Tibial nerve (tissue), 4 donors: ENCODE data around the gene NAPA. TPM values are rescaled to one million over a fixed set of nuclear protein-coding genes. Genes with fewer than 3 reads are reported as not detected.

Source experiments
- DNase-seq, 2 donors: peaks; one replicate each; pipeline ENCODE4 v3.0.0-alpha.2; 2019; ENCODE audit warnings: low spot score in 2 of 2
- H3K27ac ChIP-seq, 4 donors: fragments of 200-600 bp; sonication (generic) in 3 of 4; one replicate each; pipeline ENCODE4 v1.5.1; 2017 to 2019; ENCODE audit warnings: mild to moderate bottlenecking in 1 of 4
- H3K27me3 ChIP-seq, 2 donors: fragments of 200-600 bp; sonication (generic) in 1 of 2; one replicate each; pipeline versions ENCODE4 v1.5.1 to v1.6.0; 2017 to 2019
- H3K36me3 ChIP-seq, 3 donors: fragments of 200-600 bp; sonication (generic); one replicate each; pipeline ENCODE4 v1.5.1; 2018 to 2019
- H3K4me1 ChIP-seq, 4 donors: fragments of 200-600 bp; sonication (generic) in 3 of 4; one replicate each; pipeline ENCODE4 v1.5.1; 2017 to 2019
- H3K4me3 ChIP-seq, 4 donors: fragments of 200-600 bp; sonication (generic) in 3 of 4; one replicate each; pipeline ENCODE4 v1.5.1; 2017 to 2019; ENCODE audit warnings: mild to moderate bottlenecking in 1 of 4, moderate library complexity in 1 of 4
- H3K9me3 ChIP-seq, 4 donors: fragments of 200-600 bp; sonication (generic) in 3 of 4; one replicate each; pipeline ENCODE4 v1.5.1; 2017 to 2019
- EP300 ChIP-seq, 2 donors: sonication (generic); formaldehyde crosslinking; IDR thresholded peaks; one replicate each; pipeline ENCODE4 v1.6.1; 2017; ENCODE audit warnings: antibody characterized with exemption in 2 of 2, mild to moderate bottlenecking in 1 of 2
- POLR2A ChIP-seq, 2 donors: fragments of 450-650 bp; IDR thresholded peaks; one replicate each; pipeline ENCODE4 v1.6.1; 2017; ENCODE audit warnings: antibody characterized with exemption in 2 of 2, mild to moderate bottlenecking in 2 of 2, moderate library complexity in 2 of 2
- WGBS, 2 donors: methylation state at CpG; one replicate each; pipeline ENCODE4 v1.1.5; 2018; 5-methylcytosine and 5-hydroxymethylcytosine counted together
- total RNA-seq, 4 donors: library from RNA; depleted of rRNA; stranded (reverse); fragments of >200 nt; gene quantifications; one replicate each; pipeline ENCODE4 v1.1.0, GENCODE V29; 2016
- TF ChIP-seq, protein P1 (sequence below), 5 experiments: fragments of 200-600 bp in 3 of 5; fragments of 450-650 bp in 2 of 5; sonication (generic) in 3 of 5; IDR thresholded peaks; one replicate each; pipeline ENCODE4 v1.5.1; 2016 to 2019; ENCODE audit warnings: antibody characterized with exemption in 5 of 5, mild to moderate bottlenecking in 3 of 5, moderate library complexity in 2 of 5

Gene NAPA
- total RNA-seq, 4 donors from 2014 or later = 130 to 152 (median 138) TPM

DNA sequence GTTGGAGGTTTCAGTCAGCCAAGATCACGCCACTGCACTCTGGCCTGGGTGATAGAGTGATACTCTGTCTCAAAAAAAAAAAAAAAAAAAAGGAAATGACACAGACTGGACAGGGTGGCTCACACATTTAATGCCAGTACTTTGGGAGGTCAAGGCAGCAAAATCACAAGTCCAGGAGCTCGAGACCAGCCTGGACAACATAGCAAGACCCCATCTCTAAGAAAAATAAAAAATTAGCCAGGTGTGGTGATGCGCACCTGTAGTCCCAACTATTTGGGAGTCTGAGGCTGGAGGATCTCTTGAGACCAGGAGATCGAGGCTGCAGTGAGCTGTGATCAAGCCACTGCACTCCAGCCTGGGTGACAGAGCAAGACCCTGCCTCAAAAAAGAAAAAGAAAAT, 22.6 kb upstream of the NAPA start:
- Histone ChIP-seq H3K27ac (no peak overlapping the region), H3K4me1 (no peaks in the 10 kb centered on the region), H3K9me3 (no peaks in the 10 kb centered on the region), H3K27me3 (no peaks in the 10 kb centered on the region), H3K36me3 (no peaks in the 10 kb centered on the region), H3K4me3 (no peak overlapping the region)
- 91 to 95% methylated on average over 4 of the region's 4 CpGs for WGBS, 2 donors
- DNase-seq = no peak
- no peak for TF ChIP-seq EP300 (IDR thresholded peaks at IDR 0.05)

DNA sequence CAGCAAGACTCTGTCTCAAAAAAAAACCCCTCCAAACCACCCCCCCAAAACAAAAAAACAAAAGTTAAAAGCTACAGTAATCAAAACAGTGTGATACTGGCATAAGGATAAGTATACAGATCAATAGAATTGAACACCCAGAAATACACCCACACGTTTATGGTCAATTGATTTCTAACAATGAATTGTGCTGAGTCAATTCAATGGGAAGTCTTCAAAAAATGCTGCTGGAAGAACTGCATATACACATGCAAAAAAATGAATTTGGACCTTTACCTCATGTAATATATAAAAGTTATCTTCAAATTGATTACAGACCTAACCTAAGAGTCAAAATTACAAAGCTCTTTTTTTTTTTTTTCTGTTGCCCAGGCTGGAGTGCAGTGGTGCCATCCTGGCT, 19.8 kb upstream of the NAPA start:
- H3K27me3 ChIP-seq = no peaks in the 10 kb centered on the region
- no peak overlapping the region for H3K27ac ChIP-seq
- no peak overlapping the region for H3K4me3 ChIP-seq
- no peaks in the 10 kb centered on the region for H3K4me1 ChIP-seq
- 50 to 73% methylated on average over 1 of the region's 1 CpG for WGBS, 2 donors
- TF ChIP-seq EP300 (IDR thresholded peaks at IDR 0.05) (no peak), POLR2A (IDR thresholded peaks at IDR 0.05) (no peak)
- TF ChIP-seq, protein P1, sequence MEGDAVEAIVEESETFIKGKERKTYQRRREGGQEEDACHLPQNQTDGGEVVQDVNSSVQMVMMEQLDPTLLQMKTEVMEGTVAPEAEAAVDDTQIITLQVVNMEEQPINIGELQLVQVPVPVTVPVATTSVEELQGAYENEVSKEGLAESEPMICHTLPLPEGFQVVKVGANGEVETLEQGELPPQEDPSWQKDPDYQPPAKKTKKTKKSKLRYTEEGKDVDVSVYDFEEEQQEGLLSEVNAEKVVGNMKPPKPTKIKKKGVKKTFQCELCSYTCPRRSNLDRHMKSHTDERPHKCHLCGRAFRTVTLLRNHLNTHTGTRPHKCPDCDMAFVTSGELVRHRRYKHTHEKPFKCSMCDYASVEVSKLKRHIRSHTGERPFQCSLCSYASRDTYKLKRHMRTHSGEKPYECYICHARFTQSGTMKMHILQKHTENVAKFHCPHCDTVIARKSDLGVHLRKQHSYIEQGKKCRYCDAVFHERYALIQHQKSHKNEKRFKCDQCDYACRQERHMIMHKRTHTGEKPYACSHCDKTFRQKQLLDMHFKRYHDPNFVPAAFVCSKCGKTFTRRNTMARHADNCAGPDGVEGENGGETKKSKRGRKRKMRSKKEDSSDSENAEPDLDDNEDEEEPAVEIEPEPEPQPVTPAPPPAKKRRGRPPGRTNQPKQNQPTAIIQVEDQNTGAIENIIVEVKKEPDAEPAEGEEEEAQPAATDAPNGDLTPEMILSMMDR (IDR thresholded peaks at IDR 0.05) = no peak
- DNase-seq = no peak
- no peaks in the 10 kb centered on the region for H3K36me3 ChIP-seq
- H3K9me3 ChIP-seq = no peaks in the 10 kb centered on the region

DNA sequence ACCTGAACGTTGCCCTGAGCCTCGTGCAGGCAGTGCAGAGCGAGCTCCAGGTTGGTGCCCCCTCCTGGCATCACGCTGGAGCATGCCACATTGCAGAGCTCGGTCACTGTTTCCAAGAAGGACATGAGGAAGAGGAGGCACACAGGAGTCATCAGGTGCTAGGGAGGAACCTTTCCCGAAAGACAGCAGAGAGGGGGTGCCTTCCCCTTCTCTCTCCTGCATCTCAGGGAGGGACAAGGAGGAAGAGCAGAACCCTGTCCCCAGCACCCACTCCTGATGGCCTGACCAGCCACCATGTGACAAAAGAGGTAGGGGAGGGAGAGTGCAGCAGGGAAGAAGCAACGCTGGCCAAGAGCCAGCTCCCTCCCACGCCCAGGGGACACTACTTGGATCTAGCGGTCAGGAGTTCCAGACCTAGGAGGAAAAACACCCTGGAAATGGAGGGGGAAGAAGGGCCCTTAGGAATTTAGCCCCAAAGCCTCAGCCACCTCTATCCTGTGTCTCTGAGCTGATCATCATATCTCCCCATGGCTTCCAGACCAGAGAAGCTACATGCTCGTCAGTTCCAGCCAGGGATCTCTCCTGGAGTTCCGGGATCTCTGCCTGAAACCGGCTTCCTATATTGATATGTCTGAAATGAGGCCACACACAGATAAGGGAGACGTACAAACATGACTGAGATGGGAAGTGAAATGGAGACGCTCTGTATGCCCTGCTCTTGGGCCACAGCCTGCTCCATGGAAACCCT, 17.0 kb upstream of the NAPA start:
- H3K4me1 ChIP-seq = no peaks in the 10 kb centered on the region
- TF ChIP-seq EP300 (IDR thresholded peaks at IDR 0.05) (no peak), POLR2A (IDR thresholded peaks at IDR 0.05) (no peak)
- TF ChIP-seq, protein P1 (IDR thresholded peaks at IDR 0.05) = no peak
- no peaks in the 10 kb centered on the region for H3K36me3 ChIP-seq
- 36 to 42% methylated on average over 14 of the region's 14 CpGs for WGBS, 2 donors
- DNase-seq = no peak
- no peak overlapping the region for H3K27ac ChIP-seq
- no peaks in the 10 kb centered on the region for H3K27me3 ChIP-seq
- no peak overlapping the region for H3K4me3 ChIP-seq
- H3K9me3 ChIP-seq = no peaks in the 10 kb centered on the region

DNA sequence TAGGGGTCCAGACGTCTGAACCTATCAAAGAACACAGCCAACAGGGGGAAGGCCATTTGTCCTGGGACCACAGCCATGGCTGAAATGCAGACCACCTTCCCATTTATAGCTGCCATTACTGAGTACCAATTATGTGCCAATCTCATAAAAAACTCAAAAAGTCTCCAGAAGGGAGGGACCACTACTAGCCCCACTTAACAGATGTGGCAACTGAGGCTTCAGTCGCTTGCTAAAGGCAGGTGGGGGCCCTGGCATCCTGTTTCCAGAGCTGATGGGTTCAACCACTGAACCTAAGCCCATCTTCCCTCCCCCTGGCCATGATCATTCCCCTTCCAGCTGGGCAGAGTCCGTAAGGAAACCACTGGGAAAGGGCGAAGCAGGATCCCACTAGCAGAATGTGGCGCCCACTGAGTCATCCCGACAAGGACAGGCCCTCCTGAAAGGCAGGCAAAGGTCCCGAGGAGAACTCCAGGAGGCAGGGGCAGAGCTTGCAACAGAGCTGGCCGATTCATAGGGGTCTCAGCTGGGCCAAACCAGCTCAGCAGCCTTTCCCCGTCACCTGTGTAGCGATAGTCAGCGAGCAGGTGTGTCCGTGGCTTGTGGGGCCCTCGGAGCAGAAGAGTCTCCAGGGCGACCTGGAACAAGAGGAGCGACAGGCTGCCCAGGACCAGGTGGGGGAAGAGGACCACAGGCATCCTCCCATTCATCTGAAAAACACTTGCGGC, 14.3 kb upstream of the NAPA start:
- no peak for TF ChIP-seq POLR2A (IDR thresholded peaks at IDR 0.05)
- no peak for DNase-seq
- no peak overlapping the region for H3K27ac ChIP-seq
- H3K4me1 ChIP-seq = no peaks in the 10 kb centered on the region
- H3K27me3 ChIP-seq = no peaks in the 10 kb centered on the region
- no peak overlapping the region for H3K4me3 ChIP-seq
- H3K9me3 ChIP-seq = no peaks in the 10 kb centered on the region
- 82 to 85% methylated on average over 15 of the region's 16 CpGs for WGBS, 2 donors
- H3K36me3 ChIP-seq = no peaks in the 10 kb centered on the region

DNA sequence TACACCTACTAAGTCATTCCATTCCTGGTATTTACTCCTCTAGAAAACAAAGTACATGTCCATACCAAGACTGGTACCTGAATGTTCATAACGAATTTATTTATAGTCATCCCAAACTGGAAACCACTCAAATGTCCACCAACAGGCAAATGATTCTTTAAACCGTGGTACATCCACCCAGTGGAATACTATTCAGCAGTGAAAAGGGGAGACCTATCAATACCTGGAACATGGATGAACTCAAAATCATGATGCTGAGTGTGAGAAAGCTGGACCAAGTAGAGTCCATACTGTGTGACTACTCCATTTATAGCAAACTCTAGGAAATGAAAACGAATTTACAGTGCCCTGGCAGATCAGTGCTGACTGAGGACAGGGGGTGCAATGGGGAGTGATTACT, 11.9 kb upstream of the NAPA start:
- Histone ChIP-seq H3K9me3 (no peaks in the 10 kb centered on the region), H3K27ac (no peak overlapping the region), H3K4me3 (no peak overlapping the region), H3K36me3 (no peaks in the 10 kb centered on the region), H3K27me3 (no peaks in the 10 kb centered on the region), H3K4me1 (peaks cover 0 to 8% (median 5%) of the 10 kb centered on the region in 4 donors)
- 79 to 91% methylated on average over 3 of the region's 3 CpGs for WGBS, 2 donors
- DNase-seq = no peak
- TF ChIP-seq, protein P1 (IDR thresholded peaks at IDR 0.05) = no peak
- TF ChIP-seq EP300 (IDR thresholded peaks at IDR 0.05) = no peak
- TF ChIP-seq POLR2A (IDR thresholded peaks at IDR 0.05) = no peak

DNA sequence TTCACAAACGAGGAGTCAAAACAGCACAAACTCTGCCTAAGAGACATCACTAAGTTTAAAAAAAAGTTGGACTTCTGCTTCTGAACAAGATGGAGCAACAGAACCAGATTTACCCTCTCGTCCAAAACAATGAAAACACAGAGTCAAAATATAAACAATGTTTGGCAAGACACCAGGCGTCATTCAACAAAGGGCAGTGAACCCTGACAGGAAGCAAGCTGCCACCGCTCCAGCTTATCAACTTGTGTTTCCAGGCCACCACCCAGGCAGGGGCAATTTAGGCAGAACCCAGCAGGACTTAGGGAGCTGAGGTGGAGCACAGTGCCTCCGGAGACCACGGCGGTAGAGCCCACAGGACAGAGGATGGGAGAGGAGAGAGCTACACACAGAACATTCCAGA, 8.6 kb upstream of the NAPA start:
- Histone ChIP-seq H3K9me3 (no peaks in the 10 kb centered on the region), H3K4me3 (no peak overlapping the region), H3K27me3 (peaks cover 0 to 7% of the 10 kb centered on the region in 2 donors), H3K4me1 (peaks cover 0 to 8% (median 5%) of the 10 kb centered on the region in 4 donors), H3K36me3 (no peaks in the 10 kb centered on the region), H3K27ac (peak overlapping the region in 2 of 4 donors; percentile 38 to 54)
- TF ChIP-seq, protein P1 (IDR thresholded peaks at IDR 0.05) = no peak
- TF ChIP-seq POLR2A (IDR thresholded peaks at IDR 0.05) (no peak), EP300 (IDR thresholded peaks at IDR 0.05) (no peak)
- DNase-seq = no peak
- 5 to 20% methylated on average over 7 of the region's 7 CpGs for WGBS, 2 donors
